ENCODE measurements around the gene PLAC1. TPM values are rescaled to one million over a fixed set of nuclear protein-coding genes. Genes with fewer than 3 reads are reported as not detected.

The PLAC1 gene
- total and polyA plus RNA-seq, 2 of the 4 experiments (the other 2 are of a cell fraction): 0.36 to 0.74 TPM

DNA sequence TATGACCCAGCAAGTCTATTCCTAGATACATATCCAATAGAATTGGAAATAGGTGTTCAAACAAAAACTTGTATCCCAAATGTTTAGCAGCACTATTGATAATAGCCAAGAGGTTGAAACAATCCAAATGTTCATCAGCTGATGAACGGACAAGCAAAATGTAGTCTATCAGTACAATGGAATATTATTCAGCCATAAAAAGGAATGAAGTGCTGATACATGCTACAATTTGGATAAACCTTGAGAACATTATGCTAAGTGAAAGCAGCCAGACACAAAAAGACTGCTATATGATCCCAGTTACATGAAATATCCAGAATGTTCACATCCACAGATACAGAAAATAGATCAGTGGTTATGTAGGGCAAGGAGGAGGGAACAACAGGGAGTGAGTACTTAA is 50.1 kb downstream of the PLAC1 start:
- Histone ChIP-seq H2AFZ (replicated peaks; ENCODE audit: low read length, poor library complexity) (no peak overlapping the region), H4K91ac (ENCODE audit: insufficient read depth, low read depth, low read length) (no peak overlapping the region), H3K14ac (replicated peaks; ENCODE audit: low read depth, low read length) (no peak overlapping the region), H2BK5ac (ENCODE audit: low read depth, low read length, poor library complexity, severe bottlenecking) (no peak overlapping the region), H3K27ac (ENCODE audit: insufficient read depth, low read length) (no peak overlapping the region), H2BK15ac (ENCODE audit: low read depth, low read length) (no peak overlapping the region), H4K20me1 (ENCODE audit: insufficient read depth, low read length) (no peaks in the 10 kb centered on the region), H3K4me1 (ENCODE audit: control insufficient read depth, insufficient read depth, low read length) (peaks cover 12% of the 10 kb centered on the region), H3K9me1 (ENCODE audit: insufficient read depth, low read length) (peaks cover 12% of the 10 kb centered on the region; the same call in 1 of the 2 replicates), H3K9ac (ENCODE audit: low read depth, low read length) (no peak overlapping the region), H2BK120ac (ENCODE audit: low read depth, low read length) (no peak overlapping the region), H3K56ac (ENCODE audit: extremely low read depth, insufficient read depth, low read length) (no peak overlapping the region), H3K4me3 (ENCODE audit: insufficient read depth, low read depth, low read length) (no peak overlapping the region), H3K9me3 (ENCODE audit: control insufficient read depth, insufficient read depth, low read length) (no peaks in the 10 kb centered on the region), H2BK20ac (ENCODE audit: low read depth, low read length) (no peak overlapping the region), H2AK9ac (replicated peaks; ENCODE audit: low read depth, low read length, poor library complexity) (no peak overlapping the region), H3K4me2 (ENCODE audit: low read depth, low read length) (no peak overlapping the region), H3K79me1 (ENCODE audit: low read depth in 1 of 2, low read length in 2 of 2) (no peaks in the 10 kb centered on the region), H3K27me3 (ENCODE audit: control insufficient read depth, insufficient read depth, low read length) (peaks cover 2% of the 10 kb centered on the region; the same call in 1 of the 2 replicates), H2AK5ac (ENCODE audit: low read depth, low read length) (no peak overlapping the region), H3K23ac (ENCODE audit: low read depth, low read length) (no peak overlapping the region), H4K8ac (ENCODE audit: low read depth in 2 of 2, low read length in 2 of 2) (no peak overlapping the region), H4K5ac (ENCODE audit: low read depth, low read length) (no peak overlapping the region), H3K36me3 (ENCODE audit: control insufficient read depth, insufficient read depth, low read length) (no peaks in the 10 kb centered on the region), H3K4ac (ENCODE audit: low read depth, low read length) (no peak overlapping the region; the same call in 1 of the 2 replicates), H3K18ac (ENCODE audit: low read depth, low read length) (no peak overlapping the region)
- dilution Hi-C loops (cut with HindIII; ENCODE audit: low sequenced_read_pairs, unreplicated experiment): no loop called here
- in situ Hi-C loops (cut with MboI; ENCODE audit: low sequenced_read_pairs): no loop called here
- ChIA-PET POLR2A (ENCODE audit: unreplicated experiment) (no interaction called here), CTCF (no interaction called here)
- intact Hi-C loops (cut with micrococcal nuclease): no loop called here
- TF ChIP-seq FOS (IDR thresholded peaks at IDR 0.05; ENCODE audit: low read depth, low read length) (no peak), POLR2A (IDR thresholded peaks at IDR 0.05; ENCODE audit: low read depth, low read length) (no peak), CEBPB (IDR thresholded peaks at IDR 0.05; ENCODE audit: low read depth, low read length) (no peak), MXI1 (IDR thresholded peaks at IDR 0.05; ENCODE audit: borderline replicate concordance, low read depth, low read length) (no peak), RCOR1 (IDR thresholded peaks at IDR 0.05; ENCODE audit: insufficient replicate concordance, low read length) (no peak), MAFK (IDR thresholded peaks at IDR 0.05; ENCODE audit: low read depth, low read length) (no peak)
- TF ChIP-seq, protein P1, sequence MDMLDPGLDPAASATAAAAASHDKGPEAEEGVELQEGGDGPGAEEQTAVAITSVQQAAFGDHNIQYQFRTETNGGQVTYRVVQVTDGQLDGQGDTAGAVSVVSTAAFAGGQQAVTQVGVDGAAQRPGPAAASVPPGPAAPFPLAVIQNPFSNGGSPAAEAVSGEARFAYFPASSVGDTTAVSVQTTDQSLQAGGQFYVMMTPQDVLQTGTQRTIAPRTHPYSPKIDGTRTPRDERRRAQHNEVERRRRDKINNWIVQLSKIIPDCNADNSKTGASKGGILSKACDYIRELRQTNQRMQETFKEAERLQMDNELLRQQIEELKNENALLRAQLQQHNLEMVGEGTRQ (IDR thresholded peaks at IDR 0.05; ENCODE audit: low read depth, low read length): no peak
- TF ChIP-seq, protein P2, sequence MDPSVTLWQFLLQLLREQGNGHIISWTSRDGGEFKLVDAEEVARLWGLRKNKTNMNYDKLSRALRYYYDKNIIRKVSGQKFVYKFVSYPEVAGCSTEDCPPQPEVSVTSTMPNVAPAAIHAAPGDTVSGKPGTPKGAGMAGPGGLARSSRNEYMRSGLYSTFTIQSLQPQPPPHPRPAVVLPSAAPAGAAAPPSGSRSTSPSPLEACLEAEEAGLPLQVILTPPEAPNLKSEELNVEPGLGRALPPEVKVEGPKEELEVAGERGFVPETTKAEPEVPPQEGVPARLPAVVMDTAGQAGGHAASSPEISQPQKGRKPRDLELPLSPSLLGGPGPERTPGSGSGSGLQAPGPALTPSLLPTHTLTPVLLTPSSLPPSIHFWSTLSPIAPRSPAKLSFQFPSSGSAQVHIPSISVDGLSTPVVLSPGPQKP (IDR thresholded peaks at IDR 0.05; ENCODE audit: borderline replicate concordance, low read depth, low read length): no peak
- ATAC-seq (ENCODE audit: low read depth): no peak
- BruUV-seq (replicated peaks): no TSS peak
- no peak for DNase-seq
- WGBS, 2 experiments (ENCODE audit: extremely low coverage in 2 of 2, insufficient read length in 1 of 2): no CpG with 5 or more reads among the region's 1 CpG

All from IMR-90 (cell line).